COLO668 (cell line): ENCODE data around the gene CADM2.

Experiments used
- DNase-seq: peaks from one replicate; lab custom pipeline; 2025; ENCODE audit not compliant: unreplicated experiment; lab: John Stamatoyannopoulos, UW

Gene CADM2

GRCh38 chr3:86087160-86087871 lies 1128.5 kb downstream of the CADM2 start:
- DNase-seq = no peak

DNA sequence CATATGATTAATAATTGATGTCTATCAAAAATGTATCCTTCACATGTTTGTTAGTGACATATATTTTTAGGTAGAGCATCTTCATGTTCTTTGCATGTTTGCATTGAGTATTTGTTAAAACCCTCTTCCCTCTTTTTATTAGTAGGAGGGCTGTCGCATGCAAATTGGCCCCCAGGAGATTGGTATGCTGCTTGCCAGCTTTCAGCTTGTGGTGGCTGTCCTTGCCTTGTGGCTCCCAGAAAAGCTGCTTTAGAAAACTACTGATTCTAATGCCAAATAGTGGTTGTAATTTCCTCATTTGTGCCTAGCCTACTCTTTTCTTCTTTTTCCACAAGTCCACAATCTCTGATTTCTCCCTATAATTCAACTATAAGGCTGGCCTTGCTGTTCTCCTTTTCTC lies 1145.4 kb downstream of the CADM2 start:
- DNase-seq = no peak

DNA sequence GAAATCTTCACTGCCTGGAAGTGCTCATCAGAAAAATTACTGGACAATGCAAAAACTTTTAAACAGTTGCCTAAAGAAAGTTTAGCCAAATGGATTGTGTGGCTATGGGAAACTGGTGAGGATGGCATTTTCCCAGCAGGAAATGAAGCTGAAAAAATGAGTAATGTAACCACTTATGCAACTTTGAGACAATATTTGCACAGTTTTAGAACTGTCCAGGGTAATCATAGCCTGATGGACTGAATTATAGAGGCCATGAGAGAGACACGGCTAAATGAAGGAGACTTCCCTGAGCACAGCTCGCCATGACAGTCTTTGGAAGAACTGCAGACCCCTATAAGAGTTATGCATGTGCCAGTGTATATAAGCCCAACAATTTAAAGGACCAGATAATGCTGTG lies 1150.6 kb downstream of the CADM2 start:
- DNase-seq = no peak
